ENCODE results near the gene CTSE. TPM values are rescaled to one million over a fixed set of nuclear protein-coding genes. Genes with fewer than 3 reads are reported as not detected.

Gene CTSE
- total and polyA plus RNA-seq, 7 experiments from 2014 or later, result not detected

- intact Hi-C loops (cut with micrococcal nuclease), result no loop called here
- peaks cover 0 to 22% (median 18%) of the 10 kb centered on the region in 7 donors for H3K4me1 Mint-ChIP-seq
- ATAC-seq (no peak), DNase-seq (no peak)
- Histone ChIP-seq H3K4me3 (ENCODE audit: low read length) (no peak overlapping the region), H3K9me3 (ENCODE audit: control insufficient read depth in 2 of 3, low read length in 3 of 3) (no peaks in the 10 kb centered on the region), H3K36me3 (ENCODE audit: control insufficient read depth in 2 of 3, insufficient read depth in 3 of 3, low read length in 3 of 3) (no peaks in the 10 kb centered on the region), H3K4me1 (ENCODE audit: control insufficient read depth in 2 of 2, insufficient read depth in 2 of 2, low read length in 2 of 2) (no peaks in the 10 kb centered on the region), H3K27me3 (ENCODE audit: control insufficient read depth in 2 of 2, insufficient read depth in 2 of 2, low read length in 2 of 2) (no peaks in the 10 kb centered on the region), H3K27ac (ENCODE audit: low read depth, low read length) (no peak overlapping the region)
- POLR2A ChIA-PET, result interaction anchor here (0.6 kb wide), 1 partner anchor 31 kb away, joined by 3 read pairs; no protein-coding TSS in a partner anchor
- H3K36me3 Mint-ChIP-seq, result no peaks in the 10 kb centered on the region
- CTCF ChIA-PET, result interaction anchor here (0.7 kb wide), 1 partner anchor 8 kb away, joined by 3 read pairs; no protein-coding TSS in a partner anchor
- H3K27ac Mint-ChIP-seq, result peak overlapping the region in 2 of 9 donors; percentile 19 to 37
- H3K4me3 Mint-ChIP-seq, result no peak overlapping the region
- H3K9me3 Mint-ChIP-seq, result no peaks in the 10 kb centered on the region
- H3K27me3 Mint-ChIP-seq, result peaks cover 0 to 69% (median 6%) of the 10 kb centered on the region in 5 donors
Measured at GRCh38 chr1:206039046-206039973, 15.6 kb upstream of the CTSE start.

GRCh38 chr1:206037581-206037980 lies 13.9 kb upstream of the CTSE start:
- no peak for ATAC-seq
- Mint-ChIP-seq H3K27me3 (peaks cover 0 to 75% (median 6%) of the 10 kb centered on the region in 5 donors), H3K36me3 (no peaks in the 10 kb centered on the region), H3K4me1 (peaks cover 0 to 22% (median 18%) of the 10 kb centered on the region in 7 donors), H3K27ac (no peak overlapping the region), H3K9me3 (peaks cover 0 to 4% (median 0%) of the 10 kb centered on the region in 11 donors), H3K4me3 (no peak overlapping the region)
- Histone ChIP-seq H3K27me3 (ENCODE audit: control insufficient read depth in 2 of 2, insufficient read depth in 2 of 2, low read length in 2 of 2) (peaks cover 0 to 2% of the 10 kb centered on the region in 2 donors), H3K9me3 (ENCODE audit: control insufficient read depth in 2 of 3, low read length in 3 of 3) (no peaks in the 10 kb centered on the region), H3K4me1 (ENCODE audit: control insufficient read depth in 2 of 2, insufficient read depth in 2 of 2, low read length in 2 of 2) (no peaks in the 10 kb centered on the region), H3K27ac (ENCODE audit: low read depth, low read length) (no peak overlapping the region), H3K4me3 (ENCODE audit: low read length) (no peak overlapping the region), H3K36me3 (ENCODE audit: control insufficient read depth in 2 of 3, insufficient read depth in 3 of 3, low read length in 3 of 3) (no peaks in the 10 kb centered on the region)
- POLR2A ChIA-PET, result no interaction called here
- intact Hi-C loops (cut with micrococcal nuclease), result no loop called here
- DNase-seq, result no peak
- CTCF ChIA-PET, result interaction anchor here (0.6 to 1.0 kb wide), 2 partner anchors 8 to 1908 kb away, joined by 3 read pairs; no protein-coding TSS in a partner anchor

- peaks cover 0 to 5% (median 0%) of the 10 kb centered on the region in 11 donors for H3K9me3 Mint-ChIP-seq
- Histone ChIP-seq H3K27ac (ENCODE audit: low read depth, low read length) (no peak overlapping the region), H3K4me1 (ENCODE audit: control insufficient read depth in 2 of 2, insufficient read depth in 2 of 2, low read length in 2 of 2) (no peaks in the 10 kb centered on the region), H3K4me3 (ENCODE audit: low read length) (no peak overlapping the region), H3K9me3 (ENCODE audit: control insufficient read depth in 2 of 3, low read length in 3 of 3) (no peaks in the 10 kb centered on the region), H3K27me3 (ENCODE audit: control insufficient read depth in 2 of 2, insufficient read depth in 2 of 2, low read length in 2 of 2) (peaks cover 0 to 2% of the 10 kb centered on the region in 2 donors), H3K36me3 (ENCODE audit: control insufficient read depth in 2 of 3, insufficient read depth in 3 of 3, low read length in 3 of 3) (no peaks in the 10 kb centered on the region)
- H3K27me3 Mint-ChIP-seq, result peaks cover 0 to 78% (median 6%) of the 10 kb centered on the region in 5 donors
- H3K4me1 Mint-ChIP-seq, result peaks cover 0 to 22% (median 18%) of the 10 kb centered on the region in 7 donors
- no peaks in the 10 kb centered on the region for H3K36me3 Mint-ChIP-seq
- no peak for DNase-seq
- ChIA-PET POLR2A (no interaction called here), CTCF (interaction anchor here (0.6 to 1.0 kb wide), 4 partner anchors 7 to 1908 kb away, joined by 3 read pairs; no protein-coding TSS in a partner anchor)
- ATAC-seq, result no peak
- no peak overlapping the region for H3K27ac Mint-ChIP-seq
- H3K4me3 Mint-ChIP-seq, result no peak overlapping the region
- intact Hi-C loops (cut with micrococcal nuclease), result no loop called here
Measured at GRCh38 chr1:206036663-206037455, 13.2 kb upstream of the CTSE start.

- H3K27ac ChIP-seq (ENCODE audit: low read depth, low read length), result no peak overlapping the region
- no peak overlapping the region for H3K4me3 ChIP-seq (ENCODE audit: low read length)
- Mint-ChIP-seq H3K4me3 (peak overlapping the region in 5 of 10 donors; percentile 7 to 61 (median 44)), H3K36me3 (no peaks in the 10 kb centered on the region), H3K4me1 (peaks cover 0 to 27% (median 23%) of the 10 kb centered on the region in 7 donors), H3K27ac (no peak overlapping the region), H3K9me3 (peaks cover 0 to 5% (median 0%) of the 10 kb centered on the region in 11 donors), H3K27me3 (peaks cover 0 to 68% (median 6%) of the 10 kb centered on the region in 5 donors)
- ATAC-seq (peak; percentile 27), DNase-seq (no peak)
- intact Hi-C loops (cut with micrococcal nuclease), result no loop called here
- no peaks in the 10 kb centered on the region for H3K36me3 ChIP-seq (ENCODE audit: control insufficient read depth in 2 of 3, insufficient read depth in 3 of 3, low read length in 3 of 3)
- ChIA-PET POLR2A (no interaction called here), CTCF (no interaction called here)
- H3K4me1 ChIP-seq (ENCODE audit: control insufficient read depth in 2 of 2, insufficient read depth in 2 of 2, low read length in 2 of 2), result peaks cover 0 to 4% of the 10 kb centered on the region in 2 donors
- no peaks in the 10 kb centered on the region for H3K9me3 ChIP-seq (ENCODE audit: control insufficient read depth in 2 of 3, low read length in 3 of 3)
- peaks cover 0 to 2% of the 10 kb centered on the region in 2 donors for H3K27me3 ChIP-seq (ENCODE audit: control insufficient read depth in 2 of 2, insufficient read depth in 2 of 2, low read length in 2 of 2)
Measured at GRCh38 chr1:206035027-206035426, 11.3 kb upstream of the CTSE start.

- POLR2A ChIA-PET, result no interaction called here
Measured at GRCh38 chr1:206032380-206033140, 8.9 kb upstream of the CTSE start.

More at GRCh38 chr1:206032380-206033140, 8.9 kb upstream of the CTSE start:
- Histone ChIP-seq H3K36me3 (ENCODE audit: control insufficient read depth in 2 of 3, insufficient read depth in 3 of 3, low read length in 3 of 3) (no peaks in the 10 kb centered on the region), H3K27me3 (ENCODE audit: control insufficient read depth in 2 of 2, insufficient read depth in 2 of 2, low read length in 2 of 2) (peaks cover 0 to 2% of the 10 kb centered on the region in 2 donors), H3K4me3 (ENCODE audit: low read length) (no peak overlapping the region), H3K27ac (ENCODE audit: low read depth, low read length) (no peak overlapping the region), H3K4me1 (ENCODE audit: control insufficient read depth in 2 of 2, insufficient read depth in 2 of 2, low read length in 2 of 2) (peaks cover 0 to 4% of the 10 kb centered on the region in 2 donors), H3K9me3 (ENCODE audit: control insufficient read depth in 2 of 3, low read length in 3 of 3) (no peaks in the 10 kb centered on the region)
- no peak for ATAC-seq
- peaks cover 0 to 4% (median 0%) of the 10 kb centered on the region in 5 donors for H3K36me3 Mint-ChIP-seq
- H3K27me3 Mint-ChIP-seq, result peaks cover 0 to 69% (median 9%) of the 10 kb centered on the region in 5 donors
- CTCF ChIA-PET, result interaction anchor here (0.6 to 4.0 kb wide), 5 partner anchors 71 to 384 kb away, joined by 3 to 34 read pairs (median 4); no protein-coding TSS in a partner anchor
- H3K27ac Mint-ChIP-seq, result no peak overlapping the region
- peaks cover 0 to 5% (median 0%) of the 10 kb centered on the region in 11 donors for H3K9me3 Mint-ChIP-seq
- DNase-seq, result no peak
- intact Hi-C loops (cut with micrococcal nuclease), result loop anchor here in 1 of 2 donors (5.0 kb wide), 1 partner anchor 45 kb away; no protein-coding TSS in a partner anchor
- H3K4me1 Mint-ChIP-seq, result peaks cover 0 to 14% (median 12%) of the 10 kb centered on the region in 7 donors
- H3K4me3 Mint-ChIP-seq, result no peak overlapping the region
